SK-N-DZ (cell line): Measurements from ENCODE around the gene BLVRB.
"Not testable (repeated sequence)": the region's sequence is repeated elsewhere in the genome, so short reads cannot be mapped to it uniquely, and the experiment has no call there.

ENCODE experiments used
- DNase-seq: peaks from one replicate; pipeline ENCODE4 v3.0.0-alpha.2; 2015; ENCODE audit warnings: low spot score

BLVRB gene

DNA sequence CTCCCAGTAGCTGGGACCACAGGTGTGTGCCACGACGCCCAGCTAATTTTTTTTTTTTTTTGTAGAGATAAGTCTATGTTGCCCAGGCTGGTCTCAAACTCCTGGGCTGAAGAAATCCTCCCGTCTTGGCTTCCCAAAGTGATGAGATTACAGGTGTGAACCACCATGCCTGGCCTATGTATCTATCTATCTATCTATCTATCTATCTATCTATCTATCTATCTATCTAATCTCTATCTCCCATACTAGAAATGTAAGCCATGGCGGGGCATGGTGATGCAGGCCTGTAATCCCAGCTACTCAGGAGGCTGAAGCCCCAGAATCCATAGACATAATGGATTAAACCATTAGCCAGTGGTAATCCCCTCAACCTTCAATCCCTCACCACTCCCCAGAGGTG, 14.9 kb downstream of the BLVRB start:
- no peak for DNase-seq

DNA sequence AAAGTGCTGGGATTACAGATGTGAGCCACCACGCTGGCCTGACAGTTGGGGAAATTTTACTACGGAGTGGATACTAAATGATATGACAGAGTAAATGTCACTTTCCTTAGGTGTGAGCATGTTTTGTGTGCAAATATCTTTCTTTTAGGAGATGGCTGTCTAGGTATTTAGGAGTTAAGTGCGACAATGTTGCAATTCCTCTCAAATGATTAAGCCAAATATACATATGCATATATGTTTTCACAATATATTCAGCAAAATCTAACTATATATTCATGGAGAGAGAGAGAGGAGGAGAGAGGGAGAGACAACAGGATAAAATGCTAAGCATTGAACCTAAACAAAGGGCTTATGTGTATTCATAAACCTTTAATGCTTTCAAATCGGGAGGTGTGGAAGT, 16.0 kb downstream of the BLVRB start:
- DNase-seq = no peak

DNA sequence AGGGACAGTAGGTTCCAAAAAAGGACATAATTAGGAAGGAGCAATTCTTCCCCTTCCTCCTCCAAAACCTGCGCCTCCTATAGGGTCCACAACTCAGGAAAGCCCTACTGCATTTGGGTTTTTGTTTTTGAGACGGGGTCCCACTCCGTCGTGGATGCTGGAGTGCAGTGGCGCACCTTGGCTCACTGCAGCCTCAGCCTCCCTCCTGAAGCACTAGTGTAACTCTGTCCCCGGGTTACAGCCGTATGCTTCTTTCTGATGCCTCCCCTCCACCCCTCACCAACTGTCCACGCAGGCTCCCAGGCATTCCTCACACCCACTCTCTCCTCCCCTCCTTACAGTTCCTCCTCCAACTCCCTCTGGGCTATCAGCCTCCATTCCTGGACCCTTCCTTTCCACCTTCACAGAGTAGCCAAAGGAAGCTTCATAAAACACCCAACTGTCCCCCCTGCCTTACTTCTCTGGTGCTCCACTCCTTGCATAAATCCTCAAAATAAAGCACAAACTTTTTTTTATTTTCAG, 19.2 kb downstream of the BLVRB start:
- DNase-seq = no peak

DNA sequence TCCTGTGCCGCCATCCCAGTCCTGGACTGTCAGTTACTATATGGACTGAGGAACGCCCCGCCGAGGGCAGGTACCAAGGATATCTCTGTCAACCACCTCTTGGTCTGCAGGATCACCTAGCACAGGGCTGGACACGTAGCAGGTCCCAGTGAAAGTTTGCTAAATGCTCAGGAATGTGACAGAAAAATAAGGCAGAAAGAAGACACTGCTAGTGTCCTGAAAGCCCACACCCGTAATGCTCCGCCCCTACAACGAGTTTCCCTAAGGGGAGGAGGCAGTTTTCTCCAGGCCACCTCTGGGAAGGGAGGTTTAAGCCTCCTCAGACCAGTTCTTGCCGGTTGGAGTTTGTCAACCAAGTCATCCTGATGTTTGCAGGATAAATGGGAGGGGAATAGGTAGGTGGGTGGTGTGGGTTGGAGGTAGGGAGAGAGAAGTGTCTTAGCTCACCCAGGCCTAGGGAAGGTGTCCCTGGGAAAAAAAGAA, 19.7 kb downstream of the BLVRB start:
- DNase-seq = no peak

DNA sequence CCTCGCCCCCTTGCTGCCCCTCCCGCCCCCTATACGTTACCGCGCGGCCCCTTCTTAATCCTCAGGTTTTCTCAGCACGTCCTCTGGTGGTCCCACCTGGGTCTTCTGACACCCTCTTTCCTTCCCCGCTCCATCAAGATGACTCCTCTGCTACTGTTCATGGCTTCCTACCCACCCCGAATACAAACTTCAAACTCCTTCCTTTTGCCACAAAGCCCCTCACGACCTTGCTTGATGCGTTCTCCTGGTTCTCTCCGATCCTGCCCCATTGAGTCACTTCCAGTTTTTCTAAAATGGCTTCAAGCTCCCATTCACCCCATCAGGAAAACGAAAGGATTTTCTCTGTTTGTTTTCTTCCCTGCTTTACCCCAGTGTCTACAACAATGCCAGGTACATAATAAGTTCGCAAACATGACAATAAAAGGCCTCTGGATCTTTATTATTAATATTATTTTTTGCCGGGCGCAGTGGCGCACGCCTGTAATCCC, 20.7 kb downstream of the BLVRB start:
- no peak for DNase-seq

DNA sequence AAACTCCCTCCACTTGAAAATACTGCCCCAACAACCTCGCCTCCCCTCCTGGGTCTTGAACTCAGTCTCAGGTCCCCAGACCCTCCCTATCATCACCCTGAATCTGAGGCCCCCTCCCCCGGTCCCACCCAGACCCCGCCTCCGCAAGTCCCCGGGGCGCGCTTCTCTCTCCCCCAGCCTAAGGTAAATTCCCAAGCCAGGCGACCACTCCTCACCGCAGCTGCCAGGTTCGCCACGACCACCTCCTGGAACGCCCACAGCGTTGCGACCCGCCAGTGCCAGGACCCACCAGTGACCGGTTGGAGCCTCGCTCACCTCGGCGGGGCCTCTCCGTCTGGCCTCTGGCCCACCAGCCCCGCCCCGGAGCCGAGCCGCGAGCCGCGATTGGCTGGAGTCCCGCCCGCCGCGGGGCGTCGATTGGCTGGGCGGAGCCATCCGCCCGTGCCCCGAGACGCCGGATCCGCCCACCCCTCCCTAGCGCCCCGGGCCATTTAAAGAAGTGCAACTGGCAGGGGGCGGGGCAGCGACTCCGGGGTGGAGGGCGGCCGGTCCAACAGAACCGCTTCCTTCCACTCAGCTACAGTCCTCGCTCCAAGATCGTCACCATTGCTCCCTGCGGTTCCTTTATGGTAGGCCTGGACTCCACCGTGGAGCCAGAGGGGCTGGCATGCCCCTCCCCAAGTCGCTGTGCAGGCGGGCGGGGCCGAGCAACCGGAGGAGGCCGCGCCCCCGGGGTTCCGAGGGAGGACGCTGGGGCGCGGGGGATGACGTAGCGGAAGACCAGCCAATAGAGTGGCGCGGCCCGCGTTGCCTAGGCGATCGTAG, 21.3 kb downstream of the BLVRB start, which contains the start of gene SERTAD3:
SERTAD3 (minus strand) TSS at position 336 of the 825 bp plus-strand sequence. CDS start 2,255 bp downstream, outside the sequence.
- DNase-seq = peak; percentile 94

DNA sequence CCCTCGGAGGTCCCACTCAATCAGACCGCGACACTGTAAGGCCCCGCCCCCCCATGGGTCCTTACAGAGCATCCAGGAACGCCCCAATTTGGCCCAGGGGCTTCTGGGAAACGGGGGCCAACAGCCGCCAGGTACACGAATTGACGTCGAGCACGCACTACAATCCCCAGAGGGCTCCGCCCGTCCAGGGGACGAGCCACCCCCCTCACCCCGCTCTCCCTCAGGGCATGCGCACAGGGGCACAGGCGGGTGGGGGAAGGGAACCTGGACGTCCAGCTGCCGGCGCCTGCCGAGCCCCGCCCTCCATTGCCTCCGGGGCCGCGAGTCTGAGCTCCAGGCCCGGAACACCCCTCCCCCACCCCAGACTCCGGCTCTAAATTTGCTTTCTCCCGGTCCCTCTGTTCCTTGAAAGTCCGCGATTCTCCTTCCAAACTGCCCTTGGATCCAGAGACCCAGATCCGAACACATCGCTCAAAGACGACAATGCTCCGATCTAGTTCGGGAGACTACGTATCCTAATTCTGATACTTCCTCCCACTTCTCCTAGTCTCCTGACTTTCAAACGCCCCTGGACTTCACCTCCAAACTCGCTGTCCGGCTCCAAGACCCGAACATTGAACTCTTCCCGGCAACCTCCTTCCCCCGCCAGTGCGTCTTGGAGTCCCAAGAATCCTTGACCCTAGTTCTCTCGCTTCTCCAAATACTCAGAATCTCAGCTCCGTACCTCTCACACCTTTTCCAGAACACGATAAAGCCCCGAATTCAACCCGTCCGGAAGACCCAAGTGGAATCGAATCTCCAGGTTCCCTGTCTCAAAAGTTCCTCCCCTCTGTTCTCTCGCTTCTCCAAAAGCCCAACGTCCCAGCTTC, 22.2 kb downstream of the BLVRB start:
- peak; percentile 99 for DNase-seq

DNA sequence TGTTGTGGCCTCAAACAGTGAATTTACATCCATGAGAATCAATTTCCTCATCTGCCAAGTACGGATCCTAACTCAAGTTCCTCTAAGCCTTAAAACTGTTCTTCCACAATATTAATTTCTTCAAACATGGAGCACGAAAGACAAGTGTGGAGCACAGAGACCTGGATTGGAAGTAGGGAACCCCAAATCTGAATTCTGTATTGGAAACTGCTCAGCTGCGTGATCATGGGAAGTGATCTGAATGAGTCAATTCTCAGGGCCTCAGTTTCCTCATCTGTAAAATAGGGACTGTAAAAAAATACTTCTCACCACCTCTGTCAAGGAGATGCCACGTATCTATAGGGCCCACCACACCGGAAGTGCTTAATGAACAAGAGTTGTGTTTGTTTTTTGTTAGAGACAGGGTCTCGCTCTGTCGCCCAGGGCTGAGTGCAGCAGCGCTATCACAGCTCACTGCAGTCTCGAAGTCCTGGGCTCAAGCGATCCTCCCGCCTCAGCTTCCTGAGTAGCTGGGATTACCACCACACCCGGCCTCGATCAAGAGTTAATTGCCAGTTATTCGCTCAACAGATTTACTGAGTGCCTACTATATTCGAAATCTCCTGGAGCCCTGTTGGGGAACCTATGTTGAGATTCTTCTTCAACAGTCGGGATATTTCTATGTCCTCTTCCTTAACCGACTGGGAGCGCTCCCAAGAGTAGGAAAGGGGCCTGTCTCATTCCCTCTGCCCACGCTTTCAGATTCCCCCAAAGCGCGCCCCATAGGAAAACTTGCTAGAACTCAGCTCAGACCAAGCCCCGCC, 23.0 kb downstream of the BLVRB start:
- DNase-seq = no peak

DNA sequence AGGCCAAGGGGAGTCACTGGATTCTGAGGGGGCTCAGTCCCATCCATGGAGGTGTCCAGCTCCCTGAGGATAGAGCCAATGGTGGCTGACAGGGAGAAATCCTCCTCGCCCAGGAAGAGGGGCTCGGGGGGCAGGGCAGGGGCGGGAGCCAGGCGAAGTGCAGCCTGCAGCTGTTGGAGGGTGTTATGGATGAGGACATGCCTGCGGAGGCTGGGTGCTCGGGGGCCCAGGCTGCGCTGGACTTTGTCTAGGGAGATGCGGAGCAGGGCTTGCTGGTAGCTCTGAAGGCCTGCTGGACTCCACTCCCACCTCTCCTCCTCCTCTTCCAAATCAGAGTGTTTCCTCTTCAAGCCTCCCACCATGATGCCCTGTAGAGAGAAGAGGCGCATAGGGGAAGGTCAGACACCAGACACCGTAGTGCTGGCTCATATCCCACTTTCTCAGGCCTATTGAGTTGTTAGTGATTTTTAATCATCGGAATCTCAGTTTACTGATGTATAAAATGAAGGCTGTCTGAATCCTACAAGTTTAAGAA, 23.8 kb downstream of the BLVRB start:
- no peak for DNase-seq

DNA sequence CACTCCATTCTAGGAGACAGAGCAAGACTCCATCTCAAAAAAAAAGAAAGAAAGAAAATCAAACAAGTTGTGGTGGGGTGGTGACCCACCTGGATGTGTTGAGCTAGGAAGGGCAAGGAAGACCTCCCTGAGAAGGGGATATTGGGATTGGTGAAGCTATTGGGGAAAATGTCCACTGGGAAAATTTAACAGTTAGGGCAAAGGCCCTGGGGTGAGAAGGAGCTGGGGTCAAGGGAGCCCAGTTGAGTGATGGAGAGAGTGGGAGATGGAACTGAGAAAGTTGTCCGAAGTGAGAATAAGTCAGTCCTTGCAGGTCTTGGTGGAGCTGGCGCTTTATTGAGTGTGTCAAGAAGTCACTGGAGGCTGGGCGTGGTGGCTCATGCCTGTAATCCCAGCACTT, 27.3 kb downstream of the BLVRB start:
- no peak for DNase-seq

DNA sequence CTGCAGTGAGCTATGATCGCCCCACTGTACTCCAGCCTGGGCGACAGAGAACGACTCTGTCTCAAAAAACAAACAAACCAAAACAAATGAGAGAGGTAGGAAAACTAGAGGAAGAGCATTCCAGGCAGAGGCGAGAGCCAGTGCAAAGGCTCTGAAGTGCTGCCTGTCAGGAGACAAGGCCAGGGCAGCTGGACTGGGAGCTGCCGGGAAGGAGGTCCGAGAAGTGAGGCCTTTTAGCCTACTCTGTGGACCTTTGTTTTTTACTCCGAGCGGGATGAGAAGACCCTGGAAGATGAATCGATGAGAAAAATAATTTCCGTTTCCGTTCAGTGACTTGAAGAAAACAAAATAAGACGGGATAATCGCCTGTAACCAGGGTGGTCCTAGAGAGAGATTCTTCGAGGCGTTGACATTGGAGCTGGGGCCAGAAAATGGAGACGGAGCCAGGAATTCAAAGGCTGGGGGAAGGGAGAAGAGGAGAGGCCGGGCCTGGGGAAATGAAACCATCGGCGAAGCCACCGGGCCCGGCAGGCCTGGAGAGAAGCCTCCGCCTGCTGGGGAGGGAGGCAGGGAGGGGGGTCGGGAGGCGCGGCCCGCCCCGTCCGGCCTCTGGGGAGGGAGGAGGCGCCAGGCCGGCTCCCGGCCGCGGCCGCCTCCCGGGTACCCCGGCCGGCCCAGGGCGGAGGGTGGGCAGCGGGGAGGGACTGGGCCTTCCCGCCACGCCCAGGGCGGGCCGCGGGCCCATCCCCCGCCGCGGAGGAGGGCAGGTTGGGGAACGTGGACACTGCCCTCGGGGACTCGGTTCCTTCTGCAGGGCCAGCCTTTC, 31.9 kb downstream of the BLVRB start:
- DNase-seq = peak; percentile 81

DNA sequence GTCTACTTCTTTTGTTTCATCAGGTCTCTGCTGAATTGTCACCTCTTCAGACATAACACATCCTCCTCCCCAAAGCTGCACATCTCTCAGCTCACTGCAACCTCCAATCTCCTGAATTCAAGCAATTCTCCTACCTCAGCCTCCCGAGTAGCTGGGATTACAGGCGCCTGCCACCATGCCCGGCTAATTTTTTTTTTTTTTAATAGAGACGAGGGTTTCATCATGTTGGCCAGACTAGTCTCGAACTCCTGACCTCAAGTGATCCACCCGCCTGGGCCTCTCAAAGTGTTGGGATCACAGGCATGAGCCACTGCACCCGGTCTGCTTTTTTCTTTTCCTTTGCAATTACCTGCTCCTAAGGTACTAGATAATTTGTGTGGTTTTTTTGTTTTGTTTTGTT, 32.8 kb downstream of the BLVRB start:
- DNase-seq = not testable (repeated sequence)

DNA sequence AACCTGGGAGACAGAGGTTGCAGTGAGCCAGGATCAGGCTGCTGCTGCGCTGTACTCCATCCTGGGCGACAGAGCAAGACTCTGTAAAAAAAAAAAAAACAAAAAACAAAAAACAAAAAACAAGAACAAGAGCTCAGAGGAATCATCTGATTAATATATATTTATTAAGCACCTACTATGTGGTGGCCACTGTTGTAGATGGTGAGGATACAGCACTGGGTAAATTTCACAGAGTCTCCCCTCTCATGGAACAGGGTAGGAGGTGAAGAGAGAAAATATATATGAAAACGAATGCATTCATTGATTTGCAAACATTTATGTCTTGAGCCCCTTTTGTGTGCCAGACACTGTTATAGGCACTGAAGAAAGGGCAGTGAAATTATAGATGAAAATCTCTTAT, 33.8 kb downstream of the BLVRB start:
- DNase-seq = no peak

DNA sequence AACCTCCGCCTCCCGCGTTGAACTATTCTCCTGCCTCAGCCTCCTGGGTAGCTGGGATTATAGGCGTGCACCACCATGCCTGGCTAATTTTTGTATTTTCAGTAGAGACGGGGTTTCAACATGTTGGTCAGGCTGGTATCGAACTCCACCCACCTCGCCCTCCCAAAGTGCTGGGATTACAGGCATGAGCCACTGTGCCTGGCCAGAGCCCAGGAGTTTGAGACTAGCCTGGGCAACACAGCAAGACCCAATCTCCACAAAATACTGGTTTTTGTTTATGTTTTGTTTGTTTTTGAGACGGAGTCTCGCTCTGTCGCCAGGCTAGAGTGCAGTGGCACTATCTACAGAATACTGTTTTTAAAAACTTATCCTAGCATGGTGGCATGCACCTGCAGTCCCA, 35.3 kb downstream of the BLVRB start:
- DNase-seq = not testable (repeated sequence)

DNA sequence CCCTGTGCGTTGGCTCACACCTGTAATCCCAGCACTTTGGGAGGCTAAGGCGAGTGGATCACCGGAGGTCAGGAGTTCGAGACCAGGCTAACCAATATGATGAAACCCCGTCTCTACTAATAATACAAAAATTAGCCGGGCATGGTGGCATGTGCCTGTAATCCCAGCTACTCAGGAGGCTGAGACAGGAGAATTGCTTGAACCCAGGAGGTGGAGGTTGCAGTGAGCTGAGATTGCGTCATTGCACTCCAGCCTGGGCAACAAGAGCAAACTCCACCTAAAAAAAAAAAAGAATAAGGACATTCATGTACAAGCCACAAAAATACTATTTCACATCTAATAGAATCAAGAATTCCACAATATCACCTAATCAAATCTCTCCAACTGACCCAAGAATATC, 37.3 kb downstream of the BLVRB start:
- DNase-seq = not testable (repeated sequence)

DNA sequence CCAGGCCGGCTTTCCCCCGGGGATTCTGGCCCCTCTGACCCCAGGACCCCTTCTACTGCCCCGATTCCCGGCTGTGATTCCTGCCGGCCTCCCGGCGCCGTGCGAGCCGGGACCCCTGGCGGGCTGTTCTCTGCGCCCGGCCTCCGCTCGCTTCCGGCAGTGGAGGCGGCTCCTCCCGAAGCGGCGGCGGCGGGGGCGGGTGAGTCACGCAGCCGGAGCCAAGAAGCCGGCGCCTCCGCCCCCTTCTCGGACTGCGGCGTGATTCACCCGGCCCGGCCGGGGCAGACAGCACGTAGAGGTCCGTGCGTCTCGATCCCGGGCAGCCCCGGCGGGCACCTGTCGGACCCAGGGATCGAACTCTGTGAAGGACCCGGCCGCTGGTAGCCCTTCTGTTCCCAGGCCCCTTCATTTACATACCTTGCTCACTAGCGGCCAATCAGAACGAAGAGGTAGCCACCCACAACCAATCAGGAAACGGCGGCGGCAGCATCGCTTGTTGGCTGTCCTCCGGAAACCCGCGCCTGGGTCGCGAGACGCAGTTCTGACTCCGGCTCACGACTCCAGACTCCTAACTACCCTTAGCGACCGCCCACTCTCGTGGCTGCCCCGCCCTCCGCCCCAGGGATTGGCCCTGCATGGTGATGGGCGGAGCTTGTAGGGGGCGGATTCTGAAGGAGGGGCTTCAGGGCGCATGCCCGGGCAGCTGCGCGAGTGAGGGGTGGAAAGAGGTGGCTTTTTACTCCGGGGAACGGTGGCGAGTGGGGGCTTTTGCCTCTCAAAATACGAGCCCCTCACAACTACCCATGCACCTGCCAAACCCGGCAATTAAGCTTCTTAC, 39.9 kb downstream of the BLVRB start, which contains the start of gene SERTAD1:
SERTAD1 (minus strand) TSS at position 543 of the 838 bp plus-strand sequence. CDS start 2,446 bp downstream, outside the sequence.
- peak; percentile 99 for DNase-seq

DNA sequence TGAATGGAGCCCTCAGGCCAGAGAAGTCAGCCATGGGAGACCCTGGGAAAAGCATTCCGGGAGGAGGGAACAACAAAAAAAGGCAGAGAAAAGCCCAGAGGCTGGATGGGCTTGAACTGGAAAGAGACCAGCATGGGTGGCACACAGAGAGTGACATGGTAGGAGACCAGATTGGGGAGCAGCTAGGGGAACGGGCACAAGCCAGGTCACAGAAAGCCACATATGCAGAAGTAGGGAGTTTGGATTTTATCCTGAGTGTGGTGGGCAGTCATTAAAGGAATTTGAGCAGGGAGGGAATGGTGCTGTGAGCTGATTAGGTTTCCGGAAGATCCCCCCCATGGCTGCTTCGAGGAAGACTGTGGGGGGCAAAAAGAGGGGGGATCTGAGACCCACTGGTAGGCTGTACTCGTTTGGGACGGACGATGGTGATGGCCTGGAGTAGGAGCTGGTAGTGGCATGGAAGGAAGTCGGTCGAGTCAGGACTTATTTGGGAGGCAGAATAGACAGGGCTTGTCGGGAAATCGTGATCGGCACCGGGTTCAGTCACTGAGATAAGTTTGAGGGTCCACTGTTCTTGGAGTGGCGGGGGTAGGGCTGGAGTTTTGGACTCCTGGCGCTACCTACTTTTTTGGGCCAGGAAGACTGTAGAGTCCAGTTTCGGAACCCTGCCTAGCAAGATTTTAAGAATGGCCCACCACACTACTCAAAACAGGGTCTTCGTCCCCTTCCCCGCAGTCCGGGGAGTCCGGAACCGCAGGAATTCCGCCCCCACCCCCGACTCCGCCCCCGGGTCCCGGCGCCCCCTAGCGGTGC, 40.7 kb downstream of the BLVRB start:
- DNase-seq = no peak

DNA sequence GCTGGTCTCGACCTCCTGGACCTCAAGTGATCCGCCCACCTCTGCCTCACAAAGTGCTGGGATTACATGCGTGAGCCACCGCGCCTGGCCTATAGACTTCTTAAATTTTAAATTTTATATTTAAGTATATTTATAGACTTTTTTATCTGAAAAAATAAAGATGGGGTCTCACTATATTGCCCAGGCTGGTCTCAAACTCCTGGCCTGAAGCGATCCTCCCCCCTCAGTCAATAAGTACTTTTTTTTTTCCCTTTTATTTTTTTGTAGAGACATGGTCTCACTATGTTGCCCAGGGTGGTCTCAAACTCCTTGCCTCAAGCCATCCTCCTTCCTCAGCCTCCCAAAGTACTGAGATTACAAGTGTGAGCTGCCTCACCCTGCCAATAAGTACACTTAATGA, 41.6 kb downstream of the BLVRB start:
- DNase-seq = no peak
